Adrenal gland (tissue), 12 donors: ENCODE results near the gene SDK2. TPM values are rescaled to one million over a fixed set of nuclear protein-coding genes. Genes with fewer than 3 reads are reported as not detected.

ENCODE experiments used
- DNase-seq, 7 donors: peaks; one replicate each; pipeline ENCODE4 v3.0.0-alpha.2; 2019 to 2020
- H3K27ac ChIP-seq, 5 donors: fragments of 200-600 bp; sonication (generic) in 4 of 5; 1 replicate in 3 of 5; 2 replicates in 2 of 5; pipeline versions ENCODE4 v1.5.1 to v1.8.0; 2016 to 2020; ENCODE audit warnings: mild to moderate bottlenecking in 1 of 5
- H3K27me3 ChIP-seq: fragments of 200-600 bp; 2 replicates; pipeline ENCODE4 v1.8.0; 2021
- H3K36me3 ChIP-seq, 2 donors: fragments of 200-600 bp; replicated peaks in 1 of 2; 1 replicate in 1 of 2; 2 replicates in 1 of 2; pipeline versions ENCODE4 v1.5.1 to v1.8.0; 2018 to 2022
- H3K4me1 ChIP-seq, 2 donors: fragments of 200-600 bp; replicated peaks in 1 of 2; 1 replicate in 1 of 2; 2 replicates in 1 of 2; pipeline versions ENCODE4 v1.5.1 to v1.8.0; 2018 to 2021
- H3K4me3 ChIP-seq, 4 donors: fragments of 200-600 bp; sonication (generic) in 3 of 4; one replicate each; pipeline ENCODE4 v1.5.1; 2016 to 2018
- H3K9me3 ChIP-seq, 3 donors: fragments of 200-600 bp; sonication (generic) in 1 of 3; replicated peaks in 1 of 3; 1 replicate in 2 of 3; 2 replicates in 1 of 3; pipeline versions ENCODE4 v1.5.1 to v1.8.0; 2016 to 2021
- POLR2A ChIP-seq, 2 donors: fragments of 450-650 bp; IDR thresholded peaks; one replicate each; pipeline ENCODE4 v1.6.1; 2017; ENCODE audit warnings: antibody characterized with exemption in 2 of 2, mild to moderate bottlenecking in 2 of 2, moderate library complexity in 1 of 2
- WGBS, 4 donors: extraction: QIAGEN DNeasy Blood & Tissue Kit in 2 of 4; methylation state at CpG; one replicate each; pipeline versions ENCODE4 v1.1.5 to v1.1.7; 2013 to 2017; 5-methylcytosine and 5-hydroxymethylcytosine counted together
- intact Hi-C, 2 donors: fragments of 100-400 bp; cut with DNase I; formaldehyde crosslinking; loops; one replicate each; pipeline versions ENCODE4 v1.14.1 to v1.15.0; 2022 to 2023
- polyA plus RNA-seq, 3 donors: library from polyadenylated mRNA; stranded (reverse); fragments of 200-250 nt in 2 of 3; fragments of 350-450 nt in 1 of 3; fragmentation: Illumina TruSeq in 1 of 3; extraction: RNeasy Lipid Tissue Mini Kit (QIAGEN cat#74804) in 1 of 3; gene quantifications; one replicate each; pipeline ENCODE4 v1.2.3, GENCODE V29; 2013 to 2014
- total RNA-seq, 9 donors: library from RNA; depleted of rRNA in 4 of 9; stranded (reverse); fragments of >200 nt in 4 of 9; fragments of 120-200 nt in 1 of 9; fragmentation: NEBNext Ultra II Directional in 1 of 9; extraction: Animal tissue kit (Norgen Biotek cat#: 25700) in 1 of 9; gene quantifications; one replicate each; pipeline versions ENCODE4 v1.1.0 to v1.2.4, GENCODE V29; 2013 to 2023
- TF ChIP-seq, protein P1 (sequence below), 6 experiments: fragments of 450-650 bp in 4 of 6; fragments of 200-600 bp in 2 of 6; sonication (generic) in 1 of 6; IDR thresholded peaks; 1 replicate in 5 of 6; 2 replicates in 1 of 6; pipeline versions ENCODE4 v1.5.1 to v1.8.0; 2016 to 2021; ENCODE audit warnings: antibody characterized with exemption in 6 of 6, mild to moderate bottlenecking in 2 of 6, moderate library complexity in 1 of 6
- donor health status: healthy with polysubstance abuse.
- donor health status: Bipolar disorder and iron deficiency.
- donor health status: DM: yes; HTN: yes; CAD: no.
- donor health status: DM: no; HTN: no; CAD: no.
- donor health status: DM: no; HTN: no; CAD: no.
- donor health status: DM: yes; HTN: yes; CAD: no.

Gene SDK2
- total and polyA plus RNA-seq, 12 donors: 0.27 to 2.1 (median 0.84) TPM

DNA sequence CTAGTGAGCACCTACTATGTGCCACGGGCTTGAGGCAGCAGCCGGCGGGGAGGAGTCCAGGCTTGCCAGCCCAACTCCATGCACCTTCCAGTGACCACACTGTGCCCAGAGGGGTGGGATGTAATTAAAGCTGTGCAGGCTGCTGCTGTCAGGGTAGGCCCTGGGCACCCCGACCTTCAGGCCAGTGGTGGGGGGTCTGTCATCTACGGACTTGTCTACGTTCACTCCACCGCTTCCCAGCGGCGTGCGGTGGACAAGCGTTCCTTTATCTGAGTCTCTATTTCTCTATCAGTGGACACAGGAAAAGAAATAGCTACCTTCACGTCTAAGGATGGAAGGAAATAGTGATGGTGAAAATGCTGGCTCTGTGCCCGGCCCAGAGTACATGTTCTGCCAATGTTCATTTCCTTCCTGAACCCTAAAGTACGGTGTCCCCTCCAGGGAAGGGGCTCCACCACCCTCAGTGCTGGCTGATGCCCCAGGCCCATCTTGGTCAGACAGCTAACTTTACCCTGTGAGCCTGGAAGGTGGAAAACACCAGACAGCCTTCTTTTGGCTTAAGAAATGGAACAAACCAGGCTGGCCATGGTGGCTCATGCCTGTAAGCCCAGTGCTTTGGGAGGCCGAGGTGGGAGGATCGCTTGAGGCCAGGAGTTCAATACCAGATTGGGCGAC lies 135.2 kb downstream of the SDK2 start:
- 78 to 88% (median 80%) methylated on average over 11 to 17 of the region's 17 CpGs for WGBS, 4 donors
- TF ChIP-seq, protein P1, sequence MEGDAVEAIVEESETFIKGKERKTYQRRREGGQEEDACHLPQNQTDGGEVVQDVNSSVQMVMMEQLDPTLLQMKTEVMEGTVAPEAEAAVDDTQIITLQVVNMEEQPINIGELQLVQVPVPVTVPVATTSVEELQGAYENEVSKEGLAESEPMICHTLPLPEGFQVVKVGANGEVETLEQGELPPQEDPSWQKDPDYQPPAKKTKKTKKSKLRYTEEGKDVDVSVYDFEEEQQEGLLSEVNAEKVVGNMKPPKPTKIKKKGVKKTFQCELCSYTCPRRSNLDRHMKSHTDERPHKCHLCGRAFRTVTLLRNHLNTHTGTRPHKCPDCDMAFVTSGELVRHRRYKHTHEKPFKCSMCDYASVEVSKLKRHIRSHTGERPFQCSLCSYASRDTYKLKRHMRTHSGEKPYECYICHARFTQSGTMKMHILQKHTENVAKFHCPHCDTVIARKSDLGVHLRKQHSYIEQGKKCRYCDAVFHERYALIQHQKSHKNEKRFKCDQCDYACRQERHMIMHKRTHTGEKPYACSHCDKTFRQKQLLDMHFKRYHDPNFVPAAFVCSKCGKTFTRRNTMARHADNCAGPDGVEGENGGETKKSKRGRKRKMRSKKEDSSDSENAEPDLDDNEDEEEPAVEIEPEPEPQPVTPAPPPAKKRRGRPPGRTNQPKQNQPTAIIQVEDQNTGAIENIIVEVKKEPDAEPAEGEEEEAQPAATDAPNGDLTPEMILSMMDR (IDR thresholded peaks at IDR 0.05): no peak
- no peak for TF ChIP-seq POLR2A (IDR thresholded peaks at IDR 0.05)
- H3K27me3 ChIP-seq: no peaks in the 10 kb centered on the region
- DNase-seq: no peak
- H3K27ac ChIP-seq: no peak overlapping the region
- no peaks in the 10 kb centered on the region for H3K4me1 ChIP-seq
- H3K36me3 ChIP-seq: no peaks in the 10 kb centered on the region
- H3K9me3 ChIP-seq: no peaks in the 10 kb centered on the region
- intact Hi-C loops: no loop called here
- H3K4me3 ChIP-seq: no peak overlapping the region

DNA sequence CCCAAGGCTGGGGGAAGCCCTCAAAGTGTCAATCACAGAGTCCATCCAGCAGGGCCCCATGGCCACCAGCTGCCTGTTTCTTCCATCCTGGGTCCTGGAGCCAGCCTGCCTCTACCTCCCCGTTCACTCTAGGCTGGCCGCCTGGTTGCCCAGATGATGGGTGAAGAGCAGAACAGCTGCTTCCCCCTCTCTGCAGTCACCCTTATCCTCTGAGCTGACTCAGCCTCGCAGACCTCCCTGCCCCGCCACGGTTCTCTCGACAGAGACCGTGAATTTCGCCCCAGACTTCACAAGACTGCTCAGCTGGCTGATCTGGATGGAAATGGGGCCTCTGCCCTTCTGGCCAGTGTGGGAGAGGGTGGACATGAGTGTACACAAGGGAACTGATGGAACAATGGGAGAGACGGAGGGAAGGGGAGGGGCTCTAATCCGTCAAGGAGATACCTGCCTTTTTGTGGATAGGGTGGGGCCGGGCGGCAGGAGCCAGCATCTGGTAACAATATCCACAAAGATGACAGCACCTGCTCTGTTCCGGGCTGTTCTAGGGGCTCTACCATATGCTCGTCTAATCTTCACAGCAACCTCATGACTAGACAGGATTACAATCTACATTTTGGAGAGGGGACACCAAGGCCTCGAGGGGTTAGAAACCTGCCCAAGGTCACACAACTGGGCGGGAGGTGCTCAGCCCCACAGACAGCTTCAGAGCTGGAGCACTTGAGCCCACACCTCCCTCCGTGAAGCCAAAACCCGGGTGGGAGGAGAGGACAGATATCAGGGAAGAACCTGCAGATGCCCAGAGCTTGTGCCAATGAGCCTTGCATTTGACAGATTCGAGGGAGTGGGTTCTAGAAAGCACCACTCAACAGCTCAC lies 136.0 kb downstream of the SDK2 start:
- H3K4me1 ChIP-seq: no peaks in the 10 kb centered on the region
- no peak overlapping the region for H3K4me3 ChIP-seq
- no peaks in the 10 kb centered on the region for H3K36me3 ChIP-seq
- 73 to 80% (median 75%) methylated on average over 16 to 19 of the region's 19 CpGs for WGBS, 4 donors
- no peaks in the 10 kb centered on the region for H3K9me3 ChIP-seq
- DNase-seq: no peak
- H3K27ac ChIP-seq: no peak overlapping the region
- no peak for TF ChIP-seq POLR2A (IDR thresholded peaks at IDR 0.05)
- TF ChIP-seq, protein P1 (IDR thresholded peaks at IDR 0.05): no peak
- intact Hi-C loops: no loop called here
- no peaks in the 10 kb centered on the region for H3K27me3 ChIP-seq

DNA sequence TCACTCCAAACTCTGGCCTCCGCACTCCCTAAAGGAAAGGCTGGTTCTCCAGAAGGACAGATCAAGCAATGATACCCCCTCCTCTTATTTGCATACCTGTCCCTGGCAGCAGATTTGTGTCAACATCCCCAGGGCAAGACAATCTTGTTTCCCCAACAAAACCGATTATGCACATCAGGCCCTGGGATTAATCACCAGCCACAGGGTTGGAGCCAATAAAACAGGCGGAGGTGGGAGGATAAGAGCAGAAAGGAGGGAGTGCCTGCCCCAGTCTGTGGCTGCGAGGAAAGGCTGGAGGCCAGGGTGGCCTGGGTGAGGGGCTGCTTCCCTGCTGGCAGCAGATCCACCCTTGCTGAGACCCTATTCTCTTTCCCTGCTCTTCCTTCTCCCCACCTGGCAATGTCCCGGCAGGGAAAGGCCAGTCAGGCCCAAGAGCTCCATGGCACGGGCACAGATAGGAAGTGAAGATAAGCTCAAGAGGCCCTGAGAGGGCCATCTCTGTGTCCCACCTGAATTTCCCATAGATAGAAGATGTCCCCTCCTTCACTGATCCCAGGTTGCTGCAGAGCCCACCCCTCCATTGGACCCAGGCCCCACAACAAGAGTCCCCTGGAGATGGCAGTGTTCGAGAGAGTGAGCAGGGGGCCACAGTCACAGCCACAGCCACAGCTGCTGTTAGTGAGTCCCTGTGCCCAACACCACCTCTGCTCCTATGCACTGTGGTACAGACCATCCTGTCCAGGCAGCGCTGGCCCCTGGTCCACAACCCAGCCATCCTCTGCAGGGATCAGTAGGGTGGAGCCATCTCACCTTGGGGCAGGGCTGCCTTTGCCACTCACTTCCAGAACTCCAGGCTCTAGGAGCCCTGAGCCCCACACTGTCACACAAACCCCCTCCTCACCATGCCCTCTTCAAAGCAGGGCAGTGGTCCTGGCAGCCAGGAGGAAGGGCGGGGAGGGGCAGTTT lies 137.5 kb downstream of the SDK2 start:
- intact Hi-C loops: no loop called here
- H3K27me3 ChIP-seq: no peaks in the 10 kb centered on the region
- no peak for TF ChIP-seq POLR2A (IDR thresholded peaks at IDR 0.05)
- TF ChIP-seq, protein P1 (IDR thresholded peaks at IDR 0.05): no peak
- WGBS, 4 donors: 73 to 90% (median 83%) methylated on average over 8 to 9 of the region's 9 CpGs
- H3K4me1 ChIP-seq: no peaks in the 10 kb centered on the region
- no peaks in the 10 kb centered on the region for H3K36me3 ChIP-seq
- H3K9me3 ChIP-seq: no peaks in the 10 kb centered on the region
- DNase-seq: no peak
- no peak overlapping the region for H3K4me3 ChIP-seq
- H3K27ac ChIP-seq: no peak overlapping the region

DNA sequence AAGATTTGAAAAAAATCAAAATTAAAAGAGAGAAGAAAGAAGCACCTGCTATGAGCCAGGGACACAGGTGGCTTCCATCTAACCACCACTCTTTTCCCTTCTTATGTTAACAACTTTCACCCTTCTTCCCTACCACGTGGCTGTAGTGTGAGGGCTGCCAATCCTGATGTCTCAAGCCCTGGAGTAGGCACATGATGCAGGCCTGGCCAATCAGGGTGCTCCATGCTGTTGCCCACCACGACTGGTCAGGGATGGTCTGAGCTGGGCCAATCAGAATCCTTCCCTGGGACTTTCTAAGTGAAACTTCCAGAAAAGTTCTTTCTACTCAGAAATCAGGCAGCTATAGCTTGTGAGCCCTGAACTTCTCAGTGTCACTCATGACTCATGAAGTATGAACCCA lies 140.7 kb downstream of the SDK2 start:
- 36 to 53% (median 39%) methylated on average over 2 of the region's 2 CpGs for WGBS, 4 donors
- intact Hi-C loops: no loop called here
- H3K27ac ChIP-seq: no peak overlapping the region

More for the DNA sequence above, 140.7 kb downstream of the SDK2 start:
- Histone ChIP-seq H3K4me1 (no peaks in the 10 kb centered on the region), H3K9me3 (no peaks in the 10 kb centered on the region), H3K36me3 (no peaks in the 10 kb centered on the region), H3K27me3 (no peaks in the 10 kb centered on the region), H3K4me3 (no peak overlapping the region)
- no peak for TF ChIP-seq POLR2A (IDR thresholded peaks at IDR 0.05)
- TF ChIP-seq, protein P1 (IDR thresholded peaks at IDR 0.05): no peak
- DNase-seq: no peak
